H9 (cell line): ENCODE measurements around the gene USP8. TPM values are rescaled to one million over a fixed set of nuclear protein-coding genes. Genes with fewer than 3 reads are reported as not detected.

Source experiments
- DNase-seq: peaks from one replicate; pipeline ENCODE4 v3.0.0-alpha.2; 2017
- H2AFZ ChIP-seq: one replicate; pipeline ENCODE4 v1.6.1; 2013; ENCODE audit warnings: mild to moderate bottlenecking, low read length, control low read depth, moderate library complexity
- H2AK5ac ChIP-seq: 2 replicates; pipeline ENCODE4 v1.6.1; 2013; ENCODE audit warnings: low read length, control low read depth, mixed read lengths; ENCODE audit not compliant: insufficient read length
- H2BK120ac ChIP-seq: one replicate; pipeline ENCODE4 v1.6.1; 2013; ENCODE audit warnings: low read depth, mild to moderate bottlenecking, low read length, control low read depth, inconsistent platforms; ENCODE audit not compliant: poor library complexity, severe bottlenecking
- H2BK12ac ChIP-seq: 2 replicates; pipeline ENCODE4 v1.6.1; 2013; ENCODE audit warnings: low read length, control low read depth, mixed read lengths, low read depth; ENCODE audit not compliant: insufficient read length
- H2BK15ac ChIP-seq: 2 replicates; pipeline ENCODE4 v1.6.1; 2013; ENCODE audit warnings: low read depth, low read length, control low read depth
- H2BK20ac ChIP-seq: one replicate; pipeline ENCODE4 v1.6.1; 2013; ENCODE audit warnings: low read depth, mild to moderate bottlenecking, low read length, control low read depth, inconsistent platforms; ENCODE audit not compliant: poor library complexity, severe bottlenecking
- H2BK5ac ChIP-seq: 2 replicates; pipeline ENCODE4 v1.6.1; 2013; ENCODE audit warnings: low read length, control low read depth, mixed read lengths; ENCODE audit not compliant: insufficient read length
- H3K14ac ChIP-seq: 2 replicates; pipeline ENCODE4 v1.6.1; 2013; ENCODE audit warnings: low read length, control low read depth; ENCODE audit not compliant: insufficient read depth
- H3K18ac ChIP-seq: 2 replicates; pipeline ENCODE4 v1.6.1; 2013; ENCODE audit warnings: low read depth, mild to moderate bottlenecking, mixed read lengths, low read length, control low read depth; ENCODE audit not compliant: insufficient read length
- H3K23ac ChIP-seq: 2 replicates; pipeline ENCODE4 v1.6.1; 2013; ENCODE audit warnings: low read length, control low read depth, mixed read lengths, low read depth; ENCODE audit not compliant: insufficient read length
- H3K23me2 ChIP-seq: 2 replicates; pipeline ENCODE4 v1.6.1; 2013; ENCODE audit warnings: low read depth, mild to moderate bottlenecking, mixed read lengths, low read length, control low read depth; ENCODE audit not compliant: insufficient read length, poor library complexity, severe bottlenecking
- H3K27ac ChIP-seq: 2 replicates; pipeline ENCODE4 v1.5.1; 2013; ENCODE audit warnings: low read length, control low read depth, mixed read lengths, low read depth; ENCODE audit not compliant: insufficient read length
- H3K27me3 ChIP-seq: 2 replicates; pipeline ENCODE4 v1.6.1; 2013; ENCODE audit warnings: low read length, control low read depth, inconsistent platforms; ENCODE audit not compliant: insufficient read depth
- H3K4ac ChIP-seq: 2 replicates; pipeline ENCODE4 v1.6.1; 2013; ENCODE audit warnings: low read depth, mild to moderate bottlenecking, control low read depth, inconsistent platforms, low read length, moderate library complexity
- H3K4me1 ChIP-seq: 2 replicates; pipeline ENCODE4 v1.6.1; 2013; ENCODE audit warnings: low read length, control low read depth, inconsistent platforms; ENCODE audit not compliant: insufficient read depth
- H3K4me2 ChIP-seq: 2 replicates; pipeline ENCODE4 v1.6.1; 2013; ENCODE audit warnings: low read length, control low read depth, mixed read lengths; ENCODE audit not compliant: insufficient read length, insufficient read depth
- H3K56ac ChIP-seq: 2 replicates; pipeline ENCODE4 v1.6.1; 2013; ENCODE audit warnings: low read depth, mild to moderate bottlenecking, mixed read lengths, low read length, control low read depth; ENCODE audit not compliant: insufficient read length
- H3K79me1 ChIP-seq: 2 replicates; pipeline ENCODE4 v1.6.1; 2013; ENCODE audit warnings: low read depth, mild to moderate bottlenecking, moderate library complexity, low read length, control low read depth, inconsistent platforms; ENCODE audit not compliant: insufficient read depth, poor library complexity, severe bottlenecking
- H3K79me2 ChIP-seq: 2 replicates; pipeline ENCODE4 v1.6.1; 2013; ENCODE audit warnings: low read length, control low read depth, inconsistent platforms; ENCODE audit not compliant: insufficient read depth
- H3K9ac ChIP-seq: 2 replicates; pipeline ENCODE4 v1.6.1; 2013; ENCODE audit warnings: low read length, control low read depth, mixed read lengths; ENCODE audit not compliant: insufficient read length; ENCODE audit errors: extremely low read depth
- H3K9me3 ChIP-seq: one replicate; pipeline ENCODE4 v1.6.1; 2013; ENCODE audit warnings: low read depth, low read length, inconsistent platforms; ENCODE audit not compliant: control insufficient read depth
- H3T11ph ChIP-seq: one replicate; pipeline ENCODE4 v1.6.1; 2013; ENCODE audit warnings: mild to moderate bottlenecking, low read length, control low read depth, inconsistent platforms
- H4K20me1 ChIP-seq: one replicate; pipeline ENCODE4 v1.6.1; 2013; ENCODE audit not compliant: control insufficient read depth, insufficient read length, insufficient read depth
- H4K5ac ChIP-seq: 2 replicates; pipeline ENCODE4 v1.6.1; 2013; ENCODE audit warnings: low read depth, mild to moderate bottlenecking, mixed read lengths, low read length, control low read depth; ENCODE audit not compliant: insufficient read length
- H4K8ac ChIP-seq: replicated peaks from 2 replicates; pipeline ENCODE4 v1.6.1; 2013; ENCODE audit warnings: low read length, control low read depth, mixed read lengths, low read depth; ENCODE audit not compliant: insufficient read length
- H4K91ac ChIP-seq: 2 replicates; pipeline ENCODE4 v1.6.1; 2013; ENCODE audit warnings: low read depth, mild to moderate bottlenecking, moderate library complexity, mixed read lengths, low read length, control low read depth; ENCODE audit not compliant: insufficient read length
- H3K27ac Mint-ChIP-seq, 3 experiments: 2 replicates in 2 of 3; 3 replicates in 1 of 3; pipeline ENCODE4 v1.8.0; 2020 to 2021; ENCODE audit warnings: mixed read lengths in 3 of 3, mild to moderate bottlenecking in 1 of 3, moderate library complexity in 1 of 3
- H3K27me3 Mint-ChIP-seq: 2 replicates; pipeline ENCODE4 v1.8.0; 2021; ENCODE audit warnings: low read depth, mild to moderate bottlenecking, moderate library complexity, mixed read lengths
- H3K36me3 Mint-ChIP-seq, 3 experiments: 2 replicates in 2 of 3; 3 replicates in 1 of 3; pipeline ENCODE4 v1.8.0; 2020 to 2021; ENCODE audit warnings: low read depth in 3 of 3, mixed read lengths in 3 of 3; ENCODE audit not compliant: insufficient read depth in 1 of 3
- H3K4me1 Mint-ChIP-seq, 2 experiments: 2 replicates each; pipeline ENCODE4 v1.8.0; 2020; ENCODE audit warnings: mixed read lengths in 2 of 2
- H3K4me3 Mint-ChIP-seq, 2 experiments: 2 replicates in 1 of 2; 3 replicates in 1 of 2; pipeline ENCODE4 v1.8.0; 2020 to 2021; ENCODE audit warnings: mild to moderate bottlenecking in 2 of 2, mixed read lengths in 2 of 2, moderate library complexity in 1 of 2
- H3K9me3 Mint-ChIP-seq, 2 experiments: 2 replicates in 1 of 2; 3 replicates in 1 of 2; pipeline ENCODE4 v1.8.0; 2020; ENCODE audit warnings: mild to moderate bottlenecking in 2 of 2, mixed read lengths in 2 of 2, moderate library complexity in 1 of 2
- WGBS: extraction: QIAGEN DNeasy Blood & Tissue Kit; methylation state at CpG from one replicate; pipeline ENCODE4 v1.1.7; 2013; ENCODE audit warnings: missing lambda C conversion rate, low lambda C conversion rate, mixed read lengths; ENCODE audit not compliant: insufficient read length; ENCODE audit errors: extremely low coverage; 5-methylcytosine and 5-hydroxymethylcytosine counted together
- total RNA-seq: library from RNA; stranded (reverse); gene quantifications from 2 replicates; pipeline ENCODE4 v1.2.1, GENCODE V29; 2021
- TF ChIP-seq, protein P1 (sequence below): fragments of 200-600 bp; sonication (generic); conservative IDR thresholded peaks from 3 replicates; pipeline ENCODE4 v1.8.0; 2021; ENCODE audit warnings: antibody characterized with exemption, mild to moderate bottlenecking

The USP8 gene
- total RNA-seq, 1 experiment from 2014 or later = 67.1 TPM

DNA sequence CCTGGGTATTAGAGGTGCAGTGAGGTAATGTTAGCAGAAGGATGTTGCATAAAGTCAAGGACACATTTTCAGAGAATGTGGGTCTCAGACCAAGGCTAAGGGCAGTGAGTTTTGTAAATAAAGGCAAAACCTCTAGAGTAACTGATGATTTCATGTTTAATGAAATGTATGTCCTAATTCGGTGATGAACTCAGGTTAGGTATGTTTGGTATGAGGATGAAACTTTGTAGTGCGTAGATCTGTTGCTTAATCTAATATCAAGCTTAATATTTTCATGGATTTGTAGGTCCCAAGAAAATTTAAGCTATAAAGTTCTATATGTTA, 118.6 kb downstream of the USP8 start:
- Mint-ChIP-seq H3K36me3 (no peaks in the 10 kb centered on the region), H3K9me3 (no peaks in the 10 kb centered on the region), H3K4me1 (peaks cover 4% of the 10 kb centered on the region in 2 experiments), H3K27me3 (no peaks in the 10 kb centered on the region), H3K4me3 (no peak overlapping the region), H3K27ac (no peak overlapping the region)
- Histone ChIP-seq H3K27me3 (no peaks in the 10 kb centered on the region), H4K20me1 (no peaks in the 10 kb centered on the region), H3T11ph (no peak overlapping the region), H4K5ac (no peak overlapping the region), H3K79me1 (no peaks in the 10 kb centered on the region), H3K79me2 (no peaks in the 10 kb centered on the region), H3K23me2 (no peaks in the 10 kb centered on the region), H4K91ac (no peak overlapping the region), H3K4me2 (no peak overlapping the region), H3K14ac (no peak overlapping the region), H3K18ac (no peak overlapping the region), H3K4me1 (no peaks in the 10 kb centered on the region; the same call in 1 of the 2 replicates), H3K9ac (no peak overlapping the region), H2AFZ (no peak overlapping the region), H2BK15ac (no peak overlapping the region), H4K8ac (no peak overlapping the region), H3K27ac (no peak overlapping the region), H2BK20ac (no peak overlapping the region), H2BK5ac (no peak overlapping the region), H3K23ac (no peak overlapping the region), H2BK120ac (no peak overlapping the region), H3K4ac (no peak overlapping the region), H3K9me3 (no peaks in the 10 kb centered on the region), H2AK5ac (no peak overlapping the region), H2BK12ac (no peak overlapping the region), H3K56ac (no peak overlapping the region)
- no CpG with 5 or more reads among the region's 2 CpGs for WGBS
- no peak for DNase-seq
- TF ChIP-seq, protein P1, sequence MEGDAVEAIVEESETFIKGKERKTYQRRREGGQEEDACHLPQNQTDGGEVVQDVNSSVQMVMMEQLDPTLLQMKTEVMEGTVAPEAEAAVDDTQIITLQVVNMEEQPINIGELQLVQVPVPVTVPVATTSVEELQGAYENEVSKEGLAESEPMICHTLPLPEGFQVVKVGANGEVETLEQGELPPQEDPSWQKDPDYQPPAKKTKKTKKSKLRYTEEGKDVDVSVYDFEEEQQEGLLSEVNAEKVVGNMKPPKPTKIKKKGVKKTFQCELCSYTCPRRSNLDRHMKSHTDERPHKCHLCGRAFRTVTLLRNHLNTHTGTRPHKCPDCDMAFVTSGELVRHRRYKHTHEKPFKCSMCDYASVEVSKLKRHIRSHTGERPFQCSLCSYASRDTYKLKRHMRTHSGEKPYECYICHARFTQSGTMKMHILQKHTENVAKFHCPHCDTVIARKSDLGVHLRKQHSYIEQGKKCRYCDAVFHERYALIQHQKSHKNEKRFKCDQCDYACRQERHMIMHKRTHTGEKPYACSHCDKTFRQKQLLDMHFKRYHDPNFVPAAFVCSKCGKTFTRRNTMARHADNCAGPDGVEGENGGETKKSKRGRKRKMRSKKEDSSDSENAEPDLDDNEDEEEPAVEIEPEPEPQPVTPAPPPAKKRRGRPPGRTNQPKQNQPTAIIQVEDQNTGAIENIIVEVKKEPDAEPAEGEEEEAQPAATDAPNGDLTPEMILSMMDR = no peak
